ENCODE measurements around the gene TSPAN18.

The TSPAN18 gene

DNA sequence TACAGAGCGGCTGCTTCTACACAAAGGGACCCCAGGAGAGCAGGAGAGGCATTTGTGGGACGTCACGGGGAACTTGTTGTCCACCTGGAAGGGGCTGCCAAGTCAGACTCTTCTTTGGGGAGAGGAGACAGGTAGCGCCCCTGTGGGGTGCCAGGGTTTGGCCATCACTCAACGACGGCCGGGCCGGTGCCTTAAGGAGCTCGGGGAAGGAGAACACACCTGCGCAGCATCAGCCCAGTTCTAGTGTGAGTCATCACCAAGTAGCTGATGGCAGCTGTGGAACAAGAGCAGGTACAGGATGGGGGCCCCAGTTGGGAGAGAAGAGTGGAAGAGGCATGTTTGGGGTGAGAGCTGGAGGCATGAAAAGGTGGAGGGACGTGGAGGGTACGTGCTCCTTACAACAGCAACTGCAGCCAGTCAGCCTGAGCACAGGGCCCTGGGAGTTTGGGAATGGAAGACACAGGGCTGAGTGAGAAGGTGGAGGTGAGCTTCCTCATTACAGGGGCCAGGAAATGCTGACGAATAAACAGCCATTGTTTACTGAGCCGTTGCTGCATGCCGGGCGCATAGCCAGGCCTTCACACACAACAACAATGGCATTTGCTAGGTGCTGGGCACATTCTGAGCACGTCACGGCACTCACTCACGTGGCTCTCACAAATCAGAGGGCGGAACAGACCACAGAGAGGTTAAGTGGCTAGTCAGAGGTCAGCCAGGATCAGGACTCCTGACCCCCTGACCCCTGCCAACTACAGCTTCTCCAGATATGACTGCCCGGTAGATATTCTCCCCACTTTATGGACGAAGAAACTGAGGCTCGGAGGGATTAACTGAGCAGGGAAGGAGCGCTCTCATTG is 253.0 kb downstream of the TSPAN18 start:
- DNase-seq (ENCODE audit: low read depth in 2 of 2): no peak

DNA sequence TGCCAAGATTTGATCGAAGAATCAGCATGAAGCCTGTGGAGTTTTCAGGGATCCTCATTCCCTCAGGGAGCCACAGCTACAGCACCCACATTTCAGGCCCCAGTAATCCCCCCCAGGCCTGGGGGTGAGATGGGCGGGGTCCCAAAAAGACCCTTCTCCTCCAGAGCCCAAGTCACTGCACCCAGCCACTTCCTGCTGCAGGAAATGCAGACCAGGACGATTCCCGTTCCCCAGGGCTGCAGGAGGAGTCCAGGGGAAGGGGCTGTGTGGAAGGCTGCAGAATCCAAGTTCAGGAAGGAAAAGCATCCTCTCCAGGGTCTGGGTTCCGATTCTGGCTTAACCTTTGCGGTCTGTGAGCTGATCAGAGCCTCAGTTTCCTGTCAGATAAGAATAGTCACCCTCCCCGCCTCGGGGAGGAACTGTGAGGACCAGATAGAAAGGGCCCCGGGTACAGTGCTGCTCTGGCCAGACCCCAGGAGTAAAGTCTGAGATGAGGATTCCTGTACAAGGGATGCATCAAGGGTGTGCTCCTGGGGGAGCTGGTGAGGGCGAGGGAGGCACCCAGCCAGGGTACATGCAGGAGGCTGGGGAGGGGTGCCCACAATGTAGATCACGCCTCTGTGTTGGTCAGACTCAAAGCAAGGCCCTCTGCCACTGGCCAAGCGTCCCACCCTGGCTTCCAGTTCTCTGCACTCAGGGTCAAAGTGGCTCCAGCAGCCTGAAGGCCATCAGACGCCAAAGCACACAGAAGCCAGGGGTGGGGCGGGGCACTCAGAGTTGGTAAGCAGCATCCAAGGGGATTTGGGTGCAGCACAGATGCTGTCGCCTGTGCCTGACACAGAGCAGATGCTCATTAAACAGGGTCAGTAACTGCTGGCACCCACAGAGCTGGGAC is 254.0 kb downstream of the TSPAN18 start:
- DNase-seq (ENCODE audit: low read depth in 2 of 2): no peak

Measured in fibroblast of skin of left biceps (primary cell).